ENCODE results near the gene STPG2.
"Not testable (repeated sequence)": the region's sequence is repeated elsewhere in the genome, so short reads cannot be mapped to it uniquely, and the experiment has no call there.

The STPG2 gene

DNA sequence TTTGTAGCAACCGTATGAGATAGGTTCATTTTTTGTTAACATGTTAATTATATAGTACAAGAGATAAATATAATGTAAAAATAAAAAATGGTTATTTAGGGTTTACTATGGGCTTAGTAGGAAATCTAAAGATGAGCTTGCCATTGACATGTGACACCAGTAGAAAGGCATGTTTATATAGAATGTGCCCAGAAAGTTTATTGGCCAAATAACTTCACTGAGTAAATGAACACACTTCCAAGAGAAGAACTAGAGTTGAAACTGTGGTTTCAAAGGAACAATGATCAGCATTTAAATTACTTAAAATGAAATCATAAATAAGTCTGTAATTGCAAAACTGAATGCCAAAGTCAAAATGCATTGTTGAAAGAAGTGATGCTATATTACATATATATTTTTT lies 503.3 kb downstream of the STPG2 start:
- no peak for DNase-seq (ENCODE audit: low read depth)

DNA sequence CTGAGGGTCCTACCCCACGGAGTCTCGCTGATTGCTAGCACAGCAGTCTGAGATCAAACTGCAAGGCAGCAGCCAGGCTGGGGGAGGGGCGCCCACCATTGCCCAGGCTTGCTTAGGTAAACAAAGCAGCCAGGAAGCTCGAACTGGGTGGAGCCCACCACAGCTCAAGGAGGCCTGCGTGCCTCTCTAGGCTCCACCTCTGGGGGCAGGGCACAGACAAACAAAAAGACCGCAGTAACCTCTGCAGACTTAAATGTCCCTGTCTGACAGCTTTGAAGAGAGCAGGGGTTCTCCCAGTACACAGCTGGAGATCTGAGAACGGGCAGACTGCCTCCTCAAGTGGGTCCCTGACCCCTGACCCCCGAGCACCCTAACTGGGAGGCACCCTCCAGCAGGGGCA lies 509.4 kb downstream of the STPG2 start:
- not testable (repeated sequence) for DNase-seq (ENCODE audit: low read depth)

DNA sequence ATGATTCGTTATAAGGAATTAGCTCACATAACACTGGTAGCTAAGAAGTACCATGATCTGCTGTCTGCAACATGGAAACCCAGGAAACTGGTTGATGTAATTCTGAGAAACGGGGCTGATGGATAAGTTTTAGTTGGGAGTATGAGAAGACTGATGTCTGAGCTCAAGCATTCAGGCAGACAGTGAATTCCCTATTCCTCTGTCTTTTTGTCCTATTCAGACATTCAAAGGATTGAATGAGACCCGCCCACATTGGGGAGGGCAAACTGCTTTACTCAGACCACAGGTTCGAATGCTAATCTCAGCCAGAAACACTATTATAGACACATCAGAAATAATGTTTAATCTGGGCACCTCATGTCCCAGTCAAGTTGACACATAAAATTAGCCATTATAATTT lies 515.5 kb downstream of the STPG2 start:
- no peak for DNase-seq (ENCODE audit: low read depth)

DNA sequence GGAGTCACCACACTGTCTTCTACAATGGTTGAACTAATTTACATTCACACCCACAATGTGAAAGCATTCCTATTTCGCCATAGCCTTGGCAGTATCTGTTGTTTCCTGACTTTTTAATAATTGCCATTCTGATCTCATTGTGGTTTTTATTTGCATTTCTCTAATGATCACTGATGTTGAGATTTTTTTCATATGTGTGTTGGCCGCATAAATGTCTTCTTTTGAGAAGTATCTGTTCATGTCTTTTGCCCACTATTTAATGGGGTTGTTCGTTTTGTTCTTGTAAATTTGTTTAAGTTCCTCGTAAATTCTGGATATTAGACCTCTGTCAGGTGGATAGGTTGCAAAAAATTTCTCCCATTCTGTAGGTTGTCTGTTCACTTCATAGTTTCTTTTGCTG lies 519.1 kb downstream of the STPG2 start:
- DNase-seq (ENCODE audit: low read depth), result no peak

GRCh38 chr4:97605932-97606331 lies 537.3 kb downstream of the STPG2 start:
- no peak for DNase-seq (ENCODE audit: low read depth)

GRCh38 chr4:97593248-97593647 lies 550.0 kb downstream of the STPG2 start:
- no peak for DNase-seq (ENCODE audit: low read depth)

- DNase-seq (ENCODE audit: low read depth), result no peak
Measured at GRCh38 chr4:97590266-97590665, 553.0 kb downstream of the STPG2 start.

GRCh38 chr4:97589481-97590196 lies 553.6 kb downstream of the STPG2 start:
- no peak for DNase-seq (ENCODE audit: low read depth)

DNA sequence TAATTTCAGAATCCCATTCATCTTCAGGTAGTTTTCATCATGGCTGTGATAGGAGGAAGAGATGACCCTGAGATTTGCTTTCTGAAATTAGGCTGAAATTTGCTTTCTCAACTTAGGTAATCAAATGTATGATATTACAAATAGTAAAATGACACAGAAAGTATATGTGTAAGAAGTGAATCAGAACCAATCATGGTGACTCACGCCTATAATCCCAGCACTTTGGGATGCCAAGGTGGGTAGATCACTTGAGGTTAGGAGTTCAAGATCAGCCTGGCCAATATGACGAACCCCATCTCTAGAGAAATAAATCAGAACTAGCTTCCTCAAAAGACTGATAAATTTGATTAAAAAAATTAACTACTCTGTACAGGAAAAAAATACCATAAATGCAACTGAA lies 555.4 kb downstream of the STPG2 start:
- DNase-seq (ENCODE audit: low read depth), result no peak

DNA sequence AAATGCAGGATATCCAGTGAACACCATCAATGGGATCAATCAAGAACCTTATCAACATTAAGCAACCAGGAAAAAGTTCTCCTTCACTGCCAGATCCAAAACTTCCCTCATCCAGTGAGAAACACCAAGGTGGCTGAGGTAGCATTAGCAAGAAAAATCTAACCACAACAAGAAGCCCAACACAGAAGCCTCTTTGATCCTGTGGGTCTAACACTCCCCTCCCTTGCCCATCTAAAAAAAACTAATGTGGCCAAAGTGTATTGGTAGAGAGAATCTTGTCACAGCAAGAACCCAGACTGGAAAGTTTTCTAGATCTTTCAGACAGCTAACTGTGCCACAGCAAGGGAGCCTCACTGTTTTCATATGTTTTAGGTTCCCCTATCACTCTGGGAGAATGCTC lies 558.0 kb downstream of the STPG2 start:
- no peak for DNase-seq (ENCODE audit: low read depth)

DNA sequence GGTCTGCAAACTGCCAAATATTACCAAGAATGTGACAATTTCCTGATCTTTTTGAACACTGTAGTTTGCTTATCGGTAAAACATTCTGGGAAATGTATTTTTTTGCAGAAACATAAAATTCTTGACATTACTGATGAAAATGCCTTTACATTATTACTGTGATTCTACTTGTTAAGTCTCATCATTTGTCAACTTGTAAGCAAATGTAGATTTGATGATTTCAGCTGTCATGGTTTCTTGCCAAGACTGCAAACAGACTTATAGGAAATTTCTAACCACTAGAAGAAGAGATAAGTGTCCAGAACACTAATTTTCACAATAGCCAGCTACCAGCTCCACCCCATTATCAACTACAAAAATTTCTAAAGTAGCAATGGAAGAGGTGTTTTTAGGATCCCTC lies 560.4 kb downstream of the STPG2 start:
- DNase-seq (ENCODE audit: low read depth), result no peak

GRCh38 chr4:97577004-97577403 lies 566.3 kb downstream of the STPG2 start:
- no peak for DNase-seq (ENCODE audit: low read depth)

DNA sequence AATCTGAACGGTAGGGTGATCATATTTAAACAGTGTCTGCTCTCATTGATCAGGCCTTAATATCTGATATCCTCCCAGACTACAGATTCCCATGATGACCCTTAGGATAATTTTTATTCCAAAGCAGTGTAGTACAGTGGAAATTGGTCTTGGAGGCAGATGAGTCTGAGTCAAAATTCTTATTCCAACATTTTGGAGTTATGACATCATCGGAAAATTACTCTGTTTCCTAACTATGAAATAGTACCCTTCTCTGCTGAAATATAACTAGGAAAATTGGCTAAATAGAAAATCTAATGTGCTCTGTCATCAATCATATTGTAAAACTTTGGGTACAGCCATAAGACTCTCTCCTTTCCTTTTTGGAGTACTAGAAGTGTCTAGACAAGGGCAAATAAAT lies 583.3 kb downstream of the STPG2 start:
- no peak for DNase-seq (ENCODE audit: low read depth)

GRCh38 chr4:97558204-97558778 lies 585.0 kb downstream of the STPG2 start:
- DNase-seq (ENCODE audit: low read depth), result no peak

- DNase-seq (ENCODE audit: low read depth), result not testable (repeated sequence)
Measured at GRCh38 chr4:97550637-97551036, 592.6 kb downstream of the STPG2 start.

DNA sequence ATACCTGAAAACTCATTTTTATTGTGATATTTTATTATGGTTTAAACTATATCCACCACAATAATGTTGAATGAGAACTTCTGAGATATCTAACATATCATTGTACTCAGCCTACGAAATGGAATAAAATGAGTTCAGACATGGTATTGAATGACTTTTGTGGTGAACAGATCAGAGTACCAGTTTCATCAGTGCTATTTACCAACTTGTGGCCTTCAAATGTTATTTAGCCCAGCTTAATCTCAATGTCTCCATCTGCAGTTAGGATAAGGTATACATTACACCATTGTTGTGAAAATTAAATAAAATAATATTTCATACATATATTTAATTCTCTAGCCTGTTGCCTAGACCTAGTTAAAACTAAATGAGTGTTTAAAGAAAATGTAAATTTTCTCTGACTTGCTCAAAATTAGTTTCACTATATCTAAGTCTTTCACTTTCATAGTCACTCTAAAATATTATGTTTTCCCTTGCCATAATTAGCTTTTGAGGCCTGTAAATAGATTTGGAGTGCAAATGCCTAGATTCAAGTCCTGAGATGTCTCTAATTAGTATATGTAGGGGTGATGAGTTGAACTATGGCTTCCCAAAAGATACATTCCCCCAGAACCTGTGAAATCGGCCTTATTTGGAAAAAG lies 594.2 kb downstream of the STPG2 start:
- DNase-seq (ENCODE audit: low read depth), result no peak

- no peak for DNase-seq (ENCODE audit: low read depth)
Measured at GRCh38 chr4:97548186-97548585, 595.1 kb downstream of the STPG2 start.

DNA sequence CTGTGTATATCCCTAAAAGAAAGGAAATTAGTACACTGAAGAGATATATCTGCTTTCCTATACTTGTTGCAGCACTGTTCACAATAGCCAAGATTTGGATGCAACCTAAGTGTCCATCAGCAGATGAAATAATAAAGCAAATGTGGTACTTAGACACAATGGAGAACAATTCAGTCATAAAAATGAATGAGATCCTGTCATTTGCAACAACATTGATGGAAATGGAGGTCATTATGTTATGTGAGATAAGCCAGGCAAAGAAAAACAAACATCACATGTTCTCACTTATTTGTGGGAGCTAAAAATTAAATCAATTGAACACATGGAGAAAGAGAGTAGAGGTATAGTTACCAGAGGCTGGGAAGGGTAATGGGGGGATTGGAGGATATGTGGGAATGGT lies 611.9 kb downstream of the STPG2 start:
- DNase-seq (ENCODE audit: low read depth), result no peak

GRCh38 chr4:97530676-97531075 lies 612.6 kb downstream of the STPG2 start:
- no peak for DNase-seq (ENCODE audit: low read depth)

DNA sequence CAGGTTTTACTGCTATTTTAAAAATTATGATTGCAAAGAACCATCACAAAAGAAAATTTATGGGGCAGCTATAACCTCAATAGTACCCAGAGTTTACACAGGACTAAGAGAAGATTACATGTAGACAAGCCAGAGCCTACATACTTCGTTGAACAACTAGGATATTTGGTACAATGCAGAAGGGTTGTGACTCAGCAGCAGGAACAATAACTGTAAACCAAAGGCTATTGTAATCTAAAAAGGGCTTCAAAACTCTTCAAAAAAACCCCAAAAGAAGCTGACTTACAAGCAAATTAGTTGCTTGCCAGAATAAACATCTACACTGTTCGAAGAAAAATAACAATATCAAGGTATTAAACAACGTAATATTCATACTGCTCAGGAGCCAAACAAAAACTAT lies 618.0 kb downstream of the STPG2 start:
- DNase-seq (ENCODE audit: low read depth), result no peak

DNA sequence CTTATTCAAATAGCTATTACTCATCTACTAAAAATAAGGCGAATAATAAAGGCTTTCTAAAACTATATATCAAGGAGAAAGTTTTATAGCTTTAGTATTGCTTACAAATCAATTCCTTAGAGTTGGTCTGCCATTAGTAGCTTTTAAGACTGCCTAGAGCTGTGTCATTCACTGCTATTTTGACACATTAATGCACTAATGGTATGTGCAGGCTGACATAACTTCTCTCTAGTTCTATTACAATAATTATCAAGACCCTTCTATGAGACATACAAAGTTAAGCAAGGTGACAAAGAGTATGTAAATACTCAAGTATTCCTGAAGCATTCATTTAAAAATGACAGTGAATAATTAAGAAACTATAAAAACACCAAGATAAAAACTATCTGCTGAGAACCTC lies 625.3 kb downstream of the STPG2 start:
- no peak for DNase-seq (ENCODE audit: low read depth)

GRCh38 chr4:97513917-97514316 lies 629.4 kb downstream of the STPG2 start:
- DNase-seq (ENCODE audit: low read depth), result no peak
